ENCODE data around the gene HS3ST4. TPM values are rescaled to one million over a fixed set of nuclear protein-coding genes. Genes with fewer than 3 reads are reported as not detected.

The HS3ST4 gene
- total and polyA plus RNA-seq, 2 experiments from 2014 or later: 0.44 to 2.1 TPM

- TF ChIP-seq REST (IDR thresholded peaks at IDR 0.05; ENCODE audit: unreplicated experiment) (no peak), CREB1 (CRISPR knock-in tag; IDR thresholded peaks at IDR 0.05; ENCODE audit: low read depth) (no peak), ZNF331 (CRISPR knock-in tag; IDR thresholded peaks at IDR 0.05; ENCODE audit: low read depth) (no peak), EZH2 (IDR thresholded peaks at IDR 0.05; ENCODE audit: low read depth, unreplicated experiment) (no peak), NANOG (IDR thresholded peaks at IDR 0.05; ENCODE audit: borderline replicate concordance) (no peak), STAT1 (IDR thresholded peaks at IDR 0.05; ENCODE audit: unreplicated experiment) (no peak)
Observed at GRCh38 chr16:25709213-25709612, 17.5 kb downstream of the HS3ST4 start (continued).

- no peak for ATAC-seq
- H4K20me1 ChIP-seq (replicated peaks; ENCODE audit: insufficient read depth): no peaks in the 10 kb centered on the region
- no peak overlapping the region for H3K4me3 ChIP-seq
- no peak for TF ChIP-seq ETS1 (IDR thresholded peaks at IDR 0.05)
- no peaks in the 10 kb centered on the region for H3F3A ChIP-seq (replicated peaks; ENCODE audit: low read depth)
- Mint-ChIP-seq H3K27ac (no peak overlapping the region), H3K36me3 (ENCODE audit: low read depth) (0 out of 3 replicates have a peak, but pooled peaks cover 3% of the 10 kb centered on the region), H3K4me1 (peaks cover 9% of the 10 kb centered on the region), H3K4me3 (no peak overlapping the region), H3K27me3 (ENCODE audit: insufficient read depth, low read depth, poor library complexity) (peaks cover 3% of the 10 kb centered on the region), H3K9me3 (peaks cover 54% of the 10 kb centered on the region)
- no peaks in the 10 kb centered on the region for H3K9me2 ChIP-seq (ENCODE audit: insufficient read depth)
- H3K27ac ChIP-seq (ENCODE audit: low read depth): no peak overlapping the region
- no peaks in the 10 kb centered on the region for H3K79me2 ChIP-seq (replicated peaks; ENCODE audit: insufficient read depth)
- H3K36me3 ChIP-seq (ENCODE audit: insufficient read depth): no peaks in the 10 kb centered on the region
- no peaks in the 10 kb centered on the region for H3K27me3 ChIP-seq (ENCODE audit: insufficient read depth)
- DNase-seq (ENCODE audit: low spot score): no peak
- no peak overlapping the region for H3K4me2 ChIP-seq
- no peak overlapping the region for H2AFZ ChIP-seq
- H3K4me1 ChIP-seq (ENCODE audit: insufficient read depth): peaks cover 5% of the 10 kb centered on the region; the same call in 1 of the 2 replicates
Observed at GRCh38 chr16:25713785-25714570, 22.2 kb downstream of the HS3ST4 start.

GRCh38 chr16:25716186-25716585 is 24.4 kb downstream of the HS3ST4 start:
- Mint-ChIP-seq H3K4me1 (peaks cover 3% of the 10 kb centered on the region; the same call in 2 of the 3 replicates), H3K27me3 (ENCODE audit: insufficient read depth, low read depth, poor library complexity) (peaks cover 3% of the 10 kb centered on the region), H3K27ac (no peak overlapping the region), H3K4me3 (no peak overlapping the region), H3K36me3 (ENCODE audit: low read depth) (0 out of 3 replicates have a peak, but pooled peaks cover 3% of the 10 kb centered on the region), H3K9me3 (peaks cover 45% of the 10 kb centered on the region)
- H2AFZ ChIP-seq: no peak overlapping the region
- H3K9me2 ChIP-seq (ENCODE audit: insufficient read depth): no peaks in the 10 kb centered on the region
- H3F3A ChIP-seq (replicated peaks; ENCODE audit: low read depth): no peaks in the 10 kb centered on the region
- H3K36me3 ChIP-seq (ENCODE audit: insufficient read depth): no peaks in the 10 kb centered on the region
- no peak overlapping the region for H3K4me2 ChIP-seq
- no peaks in the 10 kb centered on the region for H3K27me3 ChIP-seq (ENCODE audit: insufficient read depth)
- ATAC-seq (peak; percentile 79), DNase-seq (ENCODE audit: low spot score) (peak; percentile 66)
- TF ChIP-seq STAT1 (IDR thresholded peaks at IDR 0.05; ENCODE audit: unreplicated experiment) (no peak), EZH2 (IDR thresholded peaks at IDR 0.05; ENCODE audit: low read depth, unreplicated experiment) (no peak), ETS1 (IDR thresholded peaks at IDR 0.05) (no peak)
- H3K79me2 ChIP-seq (replicated peaks; ENCODE audit: insufficient read depth): no peaks in the 10 kb centered on the region
- H4K20me1 ChIP-seq (replicated peaks; ENCODE audit: insufficient read depth): no peaks in the 10 kb centered on the region
- H3K27ac ChIP-seq (ENCODE audit: low read depth): no peak overlapping the region
- no peak overlapping the region for H3K4me3 ChIP-seq
- no peaks in the 10 kb centered on the region for H3K4me1 ChIP-seq (ENCODE audit: insufficient read depth)
